Osteoblast (primary cell): ENCODE measurements around the gene CDX1. TPM values are rescaled to one million over a fixed set of nuclear protein-coding genes. Genes with fewer than 3 reads are reported as not detected.

Experiments
- DNase-seq: peaks from one replicate; pipeline ENCODE4 v3.0.0; 2011; ENCODE audit warnings: low spot score, mixed read lengths; ENCODE audit not compliant: insufficient read length; ENCODE audit errors: missing footprints
- H2AFZ ChIP-seq: 2 replicates; pipeline ENCODE4 v1.6.0; 2011; ENCODE audit warnings: mild to moderate bottlenecking, low read length
- H3K27ac ChIP-seq: 2 replicates; pipeline ENCODE4 v1.5.1; 2011; ENCODE audit warnings: mild to moderate bottlenecking, low read depth, low read length, moderate library complexity
- H3K27me3 ChIP-seq: 2 replicates; pipeline ENCODE4 v1.6.0; 2012; ENCODE audit warnings: mild to moderate bottlenecking, control low read depth, inconsistent platforms, low read length, moderate library complexity; ENCODE audit not compliant: insufficient read depth
- H3K36me3 ChIP-seq: 2 replicates; pipeline ENCODE4 v1.5.1; 2011; ENCODE audit warnings: mild to moderate bottlenecking, low read length, control low read depth, moderate library complexity; ENCODE audit not compliant: insufficient read depth
- H3K4me1 ChIP-seq: 2 replicates; pipeline ENCODE4 v1.5.1; 2011; ENCODE audit warnings: mild to moderate bottlenecking, low read length, control low read depth, moderate library complexity; ENCODE audit not compliant: insufficient read depth
- H3K4me2 ChIP-seq: 2 replicates; pipeline ENCODE4 v1.6.0; 2011; ENCODE audit warnings: mild to moderate bottlenecking, low read length; ENCODE audit not compliant: insufficient read depth
- H3K4me3 ChIP-seq: fragments of 200-600 bp; sonication (generic); 3 replicates; pipeline ENCODE4 v1.5.1; 2012; ENCODE audit warnings: mild to moderate bottlenecking, low read length, inconsistent platforms; ENCODE audit not compliant: insufficient read depth
- H3K79me2 ChIP-seq: 2 replicates; pipeline ENCODE4 v1.6.0; 2012; ENCODE audit warnings: mild to moderate bottlenecking, low read length, control low read depth, inconsistent platforms; ENCODE audit not compliant: insufficient read depth
- H3K9me3 ChIP-seq: 2 replicates; pipeline ENCODE4 v1.5.1; 2011; ENCODE audit warnings: low read depth, low read length, control low read depth
- H4K20me1 ChIP-seq: 2 replicates; pipeline ENCODE4 v1.6.0; 2012; ENCODE audit warnings: mild to moderate bottlenecking, low read length, control low read depth; ENCODE audit not compliant: insufficient read depth
- CTCF ChIP-seq: IDR thresholded peaks from 2 replicates; pipeline ENCODE4 v1.5.1; 2011; ENCODE audit warnings: mild to moderate bottlenecking, low read depth, low read length, moderate library complexity; ENCODE audit errors: extremely low read depth
- total RNA-seq: library from RNA; depleted of rRNA; stranded (reverse); fragments of >200 nt; gene quantifications from 2 replicates; pipeline ENCODE4 v1.2.3, GENCODE V29; 2012

The CDX1 gene
- total RNA-seq, 1 donor = 0.36 TPM

DNA sequence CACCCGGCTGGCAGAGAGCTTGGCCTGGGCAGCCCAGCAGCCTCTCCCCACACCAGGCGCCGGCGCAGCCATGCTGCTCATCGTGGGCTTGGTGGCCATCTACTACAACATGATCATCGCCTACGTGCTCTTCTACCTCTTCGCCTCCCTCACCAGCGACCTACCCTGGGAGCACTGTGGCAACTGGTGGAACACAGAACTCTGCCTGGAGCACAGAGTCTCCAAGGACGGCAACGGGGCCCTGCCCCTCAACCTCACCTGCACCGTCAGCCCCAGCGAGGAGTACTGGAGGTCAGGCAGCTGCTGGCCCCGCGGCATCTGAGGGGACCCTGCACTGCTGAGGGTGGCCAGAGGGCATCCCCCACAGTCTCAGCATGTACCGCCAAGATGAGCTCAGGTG, 30.4 kb downstream of the CDX1 start:
- DNase-seq = no peak
- no peak for TF ChIP-seq CTCF
- Histone ChIP-seq H3K9me3 (no peaks in the 10 kb centered on the region), H4K20me1 (no peaks in the 10 kb centered on the region), H3K36me3 (no peaks in the 10 kb centered on the region), H3K4me1 (no peaks in the 10 kb centered on the region), H3K4me2 (no peak overlapping the region), H3K27ac (no peak overlapping the region), H3K27me3 (peaks cover 23% of the 10 kb centered on the region), H2AFZ (no peak overlapping the region), H3K79me2 (no peaks in the 10 kb centered on the region), H3K4me3 (no peak overlapping the region)

- Histone ChIP-seq H4K20me1 (no peaks in the 10 kb centered on the region), H3K27ac (no peak overlapping the region), H3K4me2 (no peak overlapping the region), H3K4me1 (no peaks in the 10 kb centered on the region), H3K36me3 (no peaks in the 10 kb centered on the region), H3K79me2 (no peaks in the 10 kb centered on the region), H2AFZ (no peak overlapping the region), H3K9me3 (no peaks in the 10 kb centered on the region), H3K4me3 (no peak overlapping the region), H3K27me3 (peaks cover 22% of the 10 kb centered on the region)
- TF ChIP-seq CTCF = no peak
- DNase-seq = no peak
Measured at GRCh38 chr5:150197476-150197875, 30.9 kb downstream of the CDX1 start.

GRCh38 chr5:150202501-150202900, 35.9 kb downstream of the CDX1 start:
- H3K4me2 ChIP-seq = no peak overlapping the region

DNA sequence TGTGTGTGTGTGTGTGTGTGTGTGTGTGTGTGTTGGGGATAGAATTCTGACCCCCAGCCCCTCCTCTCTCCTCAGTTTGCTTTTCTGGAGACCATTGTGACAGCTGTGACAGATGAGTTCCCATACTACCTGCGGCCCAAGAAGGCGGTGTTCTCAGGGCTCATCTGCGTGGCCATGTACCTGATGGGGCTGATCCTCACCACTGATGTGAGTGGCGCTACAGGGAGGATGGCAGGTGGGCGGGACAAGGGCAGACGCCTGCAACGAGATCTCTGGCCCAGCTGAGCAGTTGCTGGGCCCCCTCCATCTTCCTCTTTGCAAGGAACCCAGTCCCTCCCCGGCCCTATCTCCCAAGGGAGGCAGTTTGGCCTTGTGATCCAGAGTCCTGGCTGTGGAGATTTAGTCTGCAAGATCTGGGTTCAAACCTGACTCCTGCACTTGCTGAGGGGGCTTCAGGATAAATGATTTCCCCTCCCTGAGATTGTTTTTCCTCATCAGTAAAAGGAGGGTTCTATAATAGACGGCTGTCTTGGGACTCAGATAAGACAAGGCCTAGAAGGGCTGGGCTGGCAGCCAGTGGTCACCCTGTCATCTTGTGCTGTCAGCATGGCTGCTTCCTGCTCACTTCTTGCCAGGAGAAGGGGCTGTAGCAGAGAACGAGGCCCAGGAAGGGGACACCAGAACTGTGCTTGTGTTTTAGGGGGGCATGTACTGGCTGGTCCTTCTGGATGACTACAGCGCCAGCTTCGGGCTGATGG, 37.4 kb downstream of the CDX1 start:
- H3K4me1 ChIP-seq = peaks cover 9% of the 10 kb centered on the region
- peaks cover 9% of the 10 kb centered on the region for H3K27me3 ChIP-seq
- no peaks in the 10 kb centered on the region for H4K20me1 ChIP-seq
- no peaks in the 10 kb centered on the region for H3K79me2 ChIP-seq
- no peak for TF ChIP-seq CTCF
- no peaks in the 10 kb centered on the region for H3K9me3 ChIP-seq
- H3K27ac ChIP-seq = no peak overlapping the region
- H3K4me2 ChIP-seq = no peak overlapping the region
- DNase-seq = no peak
- H3K4me3 ChIP-seq = no peak overlapping the region
- no peaks in the 10 kb centered on the region for H3K36me3 ChIP-seq
- H2AFZ ChIP-seq = no peak overlapping the region

More at GRCh38 chr5:150202501-150202900, 35.9 kb downstream of the CDX1 start:
- Histone ChIP-seq H3K79me2 (no peaks in the 10 kb centered on the region), H3K27ac (no peak overlapping the region), H3K9me3 (no peaks in the 10 kb centered on the region), H3K36me3 (no peaks in the 10 kb centered on the region), H3K4me3 (no peak overlapping the region), H3K4me1 (no peaks in the 10 kb centered on the region), H3K27me3 (peaks cover 15% of the 10 kb centered on the region), H4K20me1 (no peaks in the 10 kb centered on the region), H2AFZ (no peak overlapping the region)
- TF ChIP-seq CTCF = no peak
- DNase-seq = no peak
